ACHN (cell line): ENCODE data around the gene ACTN4.
A peak's percentile ranks its signal among the peaks of the same experiment; 100 is the strongest.
"Not testable (repeated sequence)": the region's sequence is repeated elsewhere in the genome, so short reads cannot be mapped to it uniquely, and the experiment has no call there.

ENCODE experiments used
- DNase-seq: peaks from one replicate; pipeline ENCODE4 v3.0.0-alpha.2; 2015
- in situ Hi-C: cut with HindIII; loops from 2 replicates; pipeline ENCODE4 v1.10.0; 2017; ENCODE audit warnings: low sequenced_read_pairs, low pct_ligation_motif_present, low pct_unique_long_range_greater_than_20kb

Gene ACTN4

GRCh38 chr19:38647368-38647965 lies at the start of gene ACTN4:
ACTN4 (plus strand) TSS chr19:38647649; CDS start chr19:38647746, 97 bp downstream.
- in situ Hi-C loops, result no loop called here
- DNase-seq, result peak; percentile 93

- DNase-seq, result no peak
- in situ Hi-C loops, result no loop called here
These were observed 47.7 kb upstream of the ACTN4 start for GRCh38 chr19:38599722-38600121.

GRCh38 chr19:38602856-38603255 lies 44.6 kb upstream of the ACTN4 start:
- in situ Hi-C loops, DNase-seq: not testable (repeated sequence)

GRCh38 chr19:38606131-38606530 lies 41.3 kb upstream of the ACTN4 start:
- in situ Hi-C loops, result no loop called here
- DNase-seq, result no peak

GRCh38 chr19:38614289-38614688 lies 33.2 kb upstream of the ACTN4 start:
- in situ Hi-C loops, result no loop called here
- DNase-seq, result no peak

GRCh38 chr19:38615007-38615581 lies 32.4 kb upstream of the ACTN4 start:
- DNase-seq, result no peak
- in situ Hi-C loops, result no loop called here

- in situ Hi-C loops, result no loop called here
- no peak for DNase-seq
These were observed 31.2 kb upstream of the ACTN4 start for GRCh38 chr19:38616265-38616664.

GRCh38 chr19:38617283-38617763 lies 30.1 kb upstream of the ACTN4 start:
- DNase-seq, result no peak
- in situ Hi-C loops, result no loop called here

GRCh38 chr19:38617764-38618589 lies 29.5 kb upstream of the ACTN4 start, which contains the start of gene MAP4K1:
MAP4K1 (minus strand) TSS chr19:38617953; CDS start chr19:38617895, 58 bp downstream.
- in situ Hi-C loops, result no loop called here

GRCh38 chr19:38618590-38619360 lies 28.7 kb upstream of the ACTN4 start, which contains the start of gene EIF3K:
EIF3K (plus strand) TSS chr19:38619188; CDS start chr19:38619269, 81 bp downstream.
- in situ Hi-C loops, result no loop called here
- DNase-seq, result peak; percentile 97

More at GRCh38 chr19:38617764-38618589, 29.5 kb upstream of the ACTN4 start, which contains the start of gene MAP4K1:
- no peak for DNase-seq

- in situ Hi-C loops, result no loop called here
- DNase-seq, result no peak
These were observed 27.9 kb upstream of the ACTN4 start for GRCh38 chr19:38619361-38620174.

- no peak for DNase-seq
- in situ Hi-C loops, result no loop called here
These were observed 22.6 kb upstream of the ACTN4 start for GRCh38 chr19:38624822-38625221.

GRCh38 chr19:38626401-38626800 lies 21.0 kb upstream of the ACTN4 start:
- in situ Hi-C loops, result no loop called here
- no peak for DNase-seq

- in situ Hi-C loops, result no loop called here
- DNase-seq, result no peak
These were observed 17.9 kb upstream of the ACTN4 start for GRCh38 chr19:38629568-38629967.

- in situ Hi-C loops, DNase-seq: not testable (repeated sequence)
These were observed 16.1 kb upstream of the ACTN4 start for GRCh38 chr19:38631301-38631700.

- in situ Hi-C loops, result not testable (repeated sequence)
- DNase-seq, result peak; percentile 54
These were observed 15.5 kb upstream of the ACTN4 start for GRCh38 chr19:38631811-38632475.

GRCh38 chr19:38632476-38633213 lies 14.8 kb upstream of the ACTN4 start:
- in situ Hi-C loops, result no loop called here
- DNase-seq, result no peak
